ENCODE results near the gene ADAMTS17.

ADAMTS17 gene

DNA sequence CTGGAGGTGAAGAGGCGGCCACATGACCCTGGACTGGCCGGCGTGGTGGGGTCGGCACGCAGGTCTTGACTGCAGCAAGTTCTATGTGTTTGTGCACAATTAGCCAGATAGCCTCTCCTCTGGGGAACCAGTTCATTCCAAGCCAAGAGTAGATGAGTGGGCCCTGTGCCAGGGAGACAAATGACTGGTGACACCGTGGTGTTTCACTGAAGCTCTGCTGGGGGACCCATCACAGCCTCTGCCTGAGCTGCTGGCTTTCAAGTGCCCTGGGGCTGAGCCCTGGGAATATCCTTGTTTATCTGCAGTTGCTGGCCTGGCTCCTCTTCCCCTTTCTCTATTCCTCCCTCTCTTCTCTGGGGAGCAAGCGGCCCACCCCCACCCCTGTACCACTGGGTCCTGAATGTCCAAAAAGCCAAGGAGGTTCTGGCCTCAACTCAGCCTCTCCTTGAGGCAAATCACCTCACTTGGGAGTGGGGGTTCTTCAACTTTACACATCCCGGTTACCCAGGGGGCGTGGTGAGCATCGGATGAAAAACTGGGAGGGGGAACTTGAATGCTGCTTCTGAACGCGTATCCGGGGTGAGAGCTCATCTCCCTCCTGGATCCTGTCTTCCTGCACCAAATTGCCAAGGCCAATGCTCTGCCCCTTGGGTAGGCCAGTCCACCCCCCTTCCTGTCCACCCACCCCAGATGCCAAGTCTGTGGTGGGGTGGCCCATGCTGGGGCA, 408.9 kb downstream of the ADAMTS17 start:
- H3K4ac ChIP-seq (ENCODE audit: low read depth, low read length) = no peak overlapping the region
- H3K9me3 ChIP-seq (ENCODE audit: insufficient read depth, low read depth, low read length) = no peaks in the 10 kb centered on the region
- no CpG with 5 or more reads among the region's 13 CpGs for WGBS (ENCODE audit: extremely low coverage, insufficient coverage, insufficient read length)
- no peak for DNase-seq
- H4K8ac ChIP-seq (ENCODE audit: low read depth, low read length) = no peak overlapping the region
- no peak overlapping the region for H3K4me3 ChIP-seq (ENCODE audit: low read depth, low read length)
- no peaks in the 10 kb centered on the region for H3K36me3 ChIP-seq (ENCODE audit: control insufficient read depth in 1 of 2, insufficient read depth in 2 of 2, low read length in 2 of 2)
- no peak overlapping the region for H3K4me2 ChIP-seq (ENCODE audit: low read length)
- no peak overlapping the region for H2BK5ac ChIP-seq (ENCODE audit: low read depth, low read length, poor library complexity)
- H4K91ac ChIP-seq (ENCODE audit: low read depth, low read length) = no peak overlapping the region
- no peak overlapping the region for H2BK12ac ChIP-seq (ENCODE audit: low read length)
- H3K14ac ChIP-seq (ENCODE audit: low read length) = no peak overlapping the region
- no peaks in the 10 kb centered on the region for H3K79me1 ChIP-seq (ENCODE audit: low read length)
- H3K9ac ChIP-seq (ENCODE audit: low read length) = no peak overlapping the region
- H3K27me3 ChIP-seq (ENCODE audit: insufficient read depth, low read length) = peaks cover 4% of the 10 kb centered on the region
- H3K18ac ChIP-seq (ENCODE audit: low read length) = no peak overlapping the region
- no peak overlapping the region for H3K23ac ChIP-seq (ENCODE audit: low read length)
- H2AK5ac ChIP-seq (ENCODE audit: low read length) = no peak overlapping the region
- no peaks in the 10 kb centered on the region for H3K79me2 ChIP-seq (ENCODE audit: control insufficient read depth, insufficient read depth, low read length, poor library complexity)
- H4K12ac ChIP-seq (ENCODE audit: low read depth, low read length) = no peak overlapping the region
- H2BK120ac ChIP-seq (ENCODE audit: insufficient read depth, low read length, poor library complexity) = no peak overlapping the region
- no peak overlapping the region for H3K27ac ChIP-seq (ENCODE audit: low read depth, low read length)
- no peak overlapping the region for H2AFZ ChIP-seq (ENCODE audit: insufficient read depth, low read length, poor library complexity)
- H3K4me1 ChIP-seq (ENCODE audit: control insufficient read depth in 1 of 2, insufficient read depth in 2 of 2, low read length in 2 of 2) = peaks cover 0 to 4% of the 10 kb centered on the region in 2 experiments

DNA sequence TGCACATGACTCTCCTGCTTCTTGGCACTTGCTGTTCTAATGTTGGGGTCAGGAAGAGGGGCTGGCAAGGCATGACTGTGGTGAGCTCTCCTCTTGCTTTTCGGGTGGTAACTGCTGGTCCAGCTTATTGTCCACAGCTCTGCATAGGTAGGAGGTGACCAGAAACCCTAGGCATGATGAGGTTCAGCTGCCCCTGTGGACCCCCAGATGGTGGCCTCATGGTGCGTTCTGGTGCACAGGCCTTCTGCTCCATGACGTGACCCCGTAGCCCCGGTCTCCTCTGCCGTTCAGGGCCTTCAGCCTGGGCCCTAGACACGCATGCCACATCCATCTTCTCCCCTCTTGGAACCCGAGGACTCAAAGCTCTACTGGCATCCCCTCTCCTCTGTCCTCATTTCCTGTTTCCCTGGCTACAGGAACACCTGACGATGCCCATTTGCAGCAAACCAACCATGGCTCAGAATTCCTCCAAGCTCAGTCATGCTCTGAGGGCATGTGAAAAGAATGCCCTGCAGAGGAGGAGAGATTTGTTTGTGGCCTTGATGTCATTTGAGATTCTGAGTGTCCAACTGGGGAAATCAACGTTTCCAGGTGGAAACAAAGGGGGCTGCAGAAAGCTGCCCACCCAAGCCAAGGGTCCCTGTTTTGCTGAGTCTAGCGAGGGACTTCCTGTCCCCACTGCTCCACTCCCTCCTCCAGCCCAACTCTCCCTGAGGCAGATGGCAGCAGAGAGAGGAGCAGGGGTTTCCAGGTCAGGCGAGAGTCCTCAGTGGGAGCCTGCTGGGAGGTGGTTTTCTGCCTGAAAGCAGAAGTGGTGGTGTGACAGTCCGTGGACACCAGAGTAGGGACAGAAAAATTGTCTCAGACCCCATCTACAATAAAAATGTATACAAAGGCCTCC, 409.8 kb downstream of the ADAMTS17 start:
- H2BK12ac ChIP-seq (ENCODE audit: low read length) = no peak overlapping the region
- H4K91ac ChIP-seq (ENCODE audit: low read depth, low read length) = no peak overlapping the region
- no peak overlapping the region for H3K4ac ChIP-seq (ENCODE audit: low read depth, low read length)
- DNase-seq = no peak
- H3K18ac ChIP-seq (ENCODE audit: low read length) = no peak overlapping the region
- no peak overlapping the region for H3K4me3 ChIP-seq (ENCODE audit: low read depth, low read length)
- no CpG with 5 or more reads among the region's 13 CpGs for WGBS (ENCODE audit: extremely low coverage, insufficient coverage, insufficient read length)
- H4K12ac ChIP-seq (ENCODE audit: low read depth, low read length) = no peak overlapping the region
- no peak overlapping the region for H3K4me2 ChIP-seq (ENCODE audit: low read length)
- no peak overlapping the region for H2BK120ac ChIP-seq (ENCODE audit: insufficient read depth, low read length, poor library complexity)
- H3K9ac ChIP-seq (ENCODE audit: low read length) = no peak overlapping the region
- H3K79me1 ChIP-seq (ENCODE audit: low read length) = no peaks in the 10 kb centered on the region
- H3K9me3 ChIP-seq (ENCODE audit: insufficient read depth, low read depth, low read length) = no peaks in the 10 kb centered on the region
- no peak overlapping the region for H2AFZ ChIP-seq (ENCODE audit: insufficient read depth, low read length, poor library complexity)
- no peak overlapping the region for H2AK5ac ChIP-seq (ENCODE audit: low read length)
- H3K14ac ChIP-seq (ENCODE audit: low read length) = no peak overlapping the region
- no peak overlapping the region for H2BK5ac ChIP-seq (ENCODE audit: low read depth, low read length, poor library complexity)
- no peak overlapping the region for H3K23ac ChIP-seq (ENCODE audit: low read length)
- no peaks in the 10 kb centered on the region for H3K79me2 ChIP-seq (ENCODE audit: control insufficient read depth, insufficient read depth, low read length, poor library complexity)
- H3K36me3 ChIP-seq (ENCODE audit: control insufficient read depth in 1 of 2, insufficient read depth in 2 of 2, low read length in 2 of 2) = no peaks in the 10 kb centered on the region
- H3K27ac ChIP-seq (ENCODE audit: low read depth, low read length) = no peak overlapping the region
- no peak overlapping the region for H4K8ac ChIP-seq (ENCODE audit: low read depth, low read length)
- H3K27me3 ChIP-seq (ENCODE audit: insufficient read depth, low read length) = peaks cover 4% of the 10 kb centered on the region
- H3K4me1 ChIP-seq (ENCODE audit: control insufficient read depth in 1 of 2, insufficient read depth in 2 of 2, low read length in 2 of 2) = peaks cover 0 to 4% of the 10 kb centered on the region in 2 experiments

DNA sequence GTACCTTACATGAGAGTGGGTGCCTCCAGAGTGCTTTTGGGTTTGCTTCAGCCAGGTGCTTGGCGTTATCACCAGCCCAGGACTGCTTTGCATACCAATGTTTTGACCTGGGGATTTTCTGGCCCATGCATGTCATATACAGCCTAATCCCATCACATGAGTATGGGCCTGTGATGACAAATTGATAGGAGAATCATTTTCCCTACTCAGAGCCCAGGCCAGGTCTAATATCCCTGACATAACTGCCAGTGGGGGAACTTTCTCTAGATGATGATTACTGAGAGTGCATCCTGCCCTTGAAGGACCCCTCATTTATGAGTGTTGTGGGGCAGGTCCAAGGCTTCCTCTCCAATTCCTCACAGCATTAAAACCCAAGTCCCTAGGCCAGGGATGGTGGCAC, 411.1 kb downstream of the ADAMTS17 start:
- Histone ChIP-seq H4K8ac (ENCODE audit: low read depth, low read length) (no peak overlapping the region), H3K14ac (ENCODE audit: low read length) (no peak overlapping the region), H3K27ac (ENCODE audit: low read depth, low read length) (no peak overlapping the region), H2BK120ac (ENCODE audit: insufficient read depth, low read length, poor library complexity) (no peak overlapping the region), H3K23ac (ENCODE audit: low read length) (no peak overlapping the region), H2AFZ (ENCODE audit: insufficient read depth, low read length, poor library complexity) (no peak overlapping the region), H3K36me3 (ENCODE audit: control insufficient read depth in 1 of 2, insufficient read depth in 2 of 2, low read length in 2 of 2) (no peaks in the 10 kb centered on the region), H3K9me3 (ENCODE audit: insufficient read depth, low read depth, low read length) (no peaks in the 10 kb centered on the region), H3K27me3 (ENCODE audit: insufficient read depth, low read length) (peaks cover 4% of the 10 kb centered on the region), H2AK5ac (ENCODE audit: low read length) (no peak overlapping the region), H3K4me1 (ENCODE audit: control insufficient read depth in 1 of 2, insufficient read depth in 2 of 2, low read length in 2 of 2) (peaks cover 2 to 7% of the 10 kb centered on the region in 2 experiments), H4K12ac (ENCODE audit: low read depth, low read length) (no peak overlapping the region), H3K9ac (ENCODE audit: low read length) (no peak overlapping the region), H4K91ac (ENCODE audit: low read depth, low read length) (no peak overlapping the region), H3K79me1 (ENCODE audit: low read length) (no peaks in the 10 kb centered on the region), H2BK5ac (ENCODE audit: low read depth, low read length, poor library complexity) (no peak overlapping the region), H3K18ac (ENCODE audit: low read length) (no peak overlapping the region), H3K4ac (ENCODE audit: low read depth, low read length) (no peak overlapping the region), H3K4me3 (ENCODE audit: low read depth, low read length) (no peak overlapping the region), H3K4me2 (ENCODE audit: low read length) (no peak overlapping the region), H3K79me2 (ENCODE audit: control insufficient read depth, insufficient read depth, low read length, poor library complexity) (no peaks in the 10 kb centered on the region), H2BK12ac (ENCODE audit: low read length) (no peak overlapping the region)
- DNase-seq = no peak
- WGBS (ENCODE audit: extremely low coverage, insufficient coverage, insufficient read length) = no CpG with 5 or more reads among the region's 1 CpG

DNA sequence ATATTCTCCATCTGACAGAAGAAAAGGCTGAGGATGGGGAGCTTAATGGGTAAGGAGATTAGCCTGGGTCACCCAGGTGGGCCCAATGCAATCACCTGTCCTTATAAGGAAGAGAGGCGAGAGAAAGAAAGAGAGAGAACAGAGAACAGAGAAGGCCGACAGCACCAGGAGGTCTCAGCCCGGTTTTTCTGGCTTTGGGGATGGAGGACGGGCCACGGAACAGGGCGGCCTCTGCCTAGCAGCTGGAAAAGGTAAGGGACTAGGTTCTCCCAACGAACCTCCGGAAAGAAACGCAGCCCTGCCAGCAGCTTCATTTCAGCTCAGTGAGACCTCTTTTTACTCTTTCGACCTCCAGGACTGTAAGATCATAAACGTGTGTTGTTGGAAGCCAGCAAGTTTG, 412.5 kb downstream of the ADAMTS17 start:
- Histone ChIP-seq H4K8ac (ENCODE audit: low read depth, low read length) (no peak overlapping the region), H2AFZ (ENCODE audit: insufficient read depth, low read length, poor library complexity) (no peak overlapping the region), H4K12ac (ENCODE audit: low read depth, low read length) (no peak overlapping the region), H3K4me2 (ENCODE audit: low read length) (no peak overlapping the region), H3K9ac (ENCODE audit: low read length) (no peak overlapping the region), H3K79me2 (ENCODE audit: control insufficient read depth, insufficient read depth, low read length, poor library complexity) (no peaks in the 10 kb centered on the region), H2BK5ac (ENCODE audit: low read depth, low read length, poor library complexity) (no peak overlapping the region), H3K4ac (ENCODE audit: low read depth, low read length) (no peak overlapping the region), H3K14ac (ENCODE audit: low read length) (no peak overlapping the region), H3K18ac (ENCODE audit: low read length) (no peak overlapping the region), H3K79me1 (ENCODE audit: low read length) (no peaks in the 10 kb centered on the region), H3K4me3 (ENCODE audit: low read depth, low read length) (no peak overlapping the region), H3K23ac (ENCODE audit: low read length) (no peak overlapping the region), H3K9me3 (ENCODE audit: insufficient read depth, low read depth, low read length) (no peaks in the 10 kb centered on the region), H3K27me3 (ENCODE audit: insufficient read depth, low read length) (peaks cover 7% of the 10 kb centered on the region), H2BK120ac (ENCODE audit: insufficient read depth, low read length, poor library complexity) (no peak overlapping the region), H3K27ac (ENCODE audit: low read depth, low read length) (no peak overlapping the region), H2BK12ac (ENCODE audit: low read length) (no peak overlapping the region), H2AK5ac (ENCODE audit: low read length) (no peak overlapping the region), H4K91ac (ENCODE audit: low read depth, low read length) (no peak overlapping the region), H3K4me1 (ENCODE audit: control insufficient read depth in 1 of 2, insufficient read depth in 2 of 2, low read length in 2 of 2) (peaks cover 2 to 7% of the 10 kb centered on the region in 2 experiments), H3K36me3 (ENCODE audit: control insufficient read depth in 1 of 2, insufficient read depth in 2 of 2, low read length in 2 of 2) (no peaks in the 10 kb centered on the region)
- no CpG with 5 or more reads among the region's 11 CpGs for WGBS (ENCODE audit: extremely low coverage, insufficient coverage, insufficient read length)
- DNase-seq = no peak
